ENCODE data around the gene HEATR5B. TPM values are rescaled to one million over a fixed set of nuclear protein-coding genes. Genes with fewer than 3 reads are reported as not detected.

HEATR5B gene
- total RNA-seq, 1 donor, result 29.3 TPM

GRCh38 chr2:37020212-37020886 lies 63.8 kb downstream of the HEATR5B start:
- Histone ChIP-seq H3K79me2 (ENCODE audit: insufficient read depth, low read length) (no peaks in the 10 kb centered on the region), H3K27me3 (ENCODE audit: insufficient read depth, low read length) (no peaks in the 10 kb centered on the region), H3K27ac (ENCODE audit: low read depth, low read length) (peak overlapping the region; percentile 76), H3K4me1 (ENCODE audit: insufficient read depth, low read length) (peaks cover 12% of the 10 kb centered on the region), H2AFZ (ENCODE audit: low read length) (no peak overlapping the region), H4K20me1 (ENCODE audit: insufficient read depth, low read length) (no peaks in the 10 kb centered on the region), H3K36me3 (ENCODE audit: insufficient read depth, low read length) (peaks cover 32% of the 10 kb centered on the region), H3K4me3 (ENCODE audit: insufficient read depth, low read length) (no peak overlapping the region), H3K4me2 (ENCODE audit: insufficient read depth, low read length) (peak overlapping the region; percentile 11), H3K9me3 (ENCODE audit: low read depth, low read length) (no peaks in the 10 kb centered on the region)
- TF ChIP-seq CTCF (IDR thresholded peaks at IDR 0.05; ENCODE audit: extremely low read depth, low read depth, low read length), result no peak
- DNase-seq (ENCODE audit: insufficient read length, low spot score, missing footprints), result peak; percentile 27

GRCh38 chr2:37013315-37013641 lies 70.9 kb downstream of the HEATR5B start:
- H3K27ac ChIP-seq (ENCODE audit: low read depth, low read length), result no peak overlapping the region
- TF ChIP-seq CTCF (IDR thresholded peaks at IDR 0.05; ENCODE audit: extremely low read depth, low read depth, low read length), result no peak
- H3K4me1 ChIP-seq (ENCODE audit: insufficient read depth, low read length), result no peaks in the 10 kb centered on the region
- H3K27me3 ChIP-seq (ENCODE audit: insufficient read depth, low read length), result no peaks in the 10 kb centered on the region
- no peaks in the 10 kb centered on the region for H3K79me2 ChIP-seq (ENCODE audit: insufficient read depth, low read length)
- H2AFZ ChIP-seq (ENCODE audit: low read length), result no peak overlapping the region
- H3K4me2 ChIP-seq (ENCODE audit: insufficient read depth, low read length), result no peak overlapping the region
- no peaks in the 10 kb centered on the region for H3K9me3 ChIP-seq (ENCODE audit: low read depth, low read length)
- peaks cover 32% of the 10 kb centered on the region for H3K36me3 ChIP-seq (ENCODE audit: insufficient read depth, low read length)
- no peak overlapping the region for H3K4me3 ChIP-seq (ENCODE audit: insufficient read depth, low read length)
- no peak for DNase-seq (ENCODE audit: insufficient read length, low spot score, missing footprints)
- H4K20me1 ChIP-seq (ENCODE audit: insufficient read depth, low read length), result no peaks in the 10 kb centered on the region

- H3K4me1 ChIP-seq (ENCODE audit: insufficient read depth, low read length), result no peaks in the 10 kb centered on the region
- H4K20me1 ChIP-seq (ENCODE audit: insufficient read depth, low read length), result no peaks in the 10 kb centered on the region
- no peak overlapping the region for H2AFZ ChIP-seq (ENCODE audit: low read length)
- no peaks in the 10 kb centered on the region for H3K9me3 ChIP-seq (ENCODE audit: low read depth, low read length)
- H3K27me3 ChIP-seq (ENCODE audit: insufficient read depth, low read length), result no peaks in the 10 kb centered on the region
- peaks cover 28% of the 10 kb centered on the region for H3K36me3 ChIP-seq (ENCODE audit: insufficient read depth, low read length)
- no peak for TF ChIP-seq CTCF (IDR thresholded peaks at IDR 0.05; ENCODE audit: extremely low read depth, low read depth, low read length)
- H3K79me2 ChIP-seq (ENCODE audit: insufficient read depth, low read length), result no peaks in the 10 kb centered on the region
- no peak overlapping the region for H3K27ac ChIP-seq (ENCODE audit: low read depth, low read length)
- no peak overlapping the region for H3K4me3 ChIP-seq (ENCODE audit: insufficient read depth, low read length)
- no peak overlapping the region for H3K4me2 ChIP-seq (ENCODE audit: insufficient read depth, low read length)
- DNase-seq (ENCODE audit: insufficient read length, low spot score, missing footprints), result no peak
Observed at GRCh38 chr2:37011130-37011529, 73.0 kb downstream of the HEATR5B start.

- no peak for DNase-seq (ENCODE audit: insufficient read length, low spot score, missing footprints)
- peaks cover 30% of the 10 kb centered on the region for H3K36me3 ChIP-seq (ENCODE audit: insufficient read depth, low read length)
Observed at GRCh38 chr2:37005118-37005868, 78.9 kb downstream of the HEATR5B start.

More at GRCh38 chr2:37005118-37005868, 78.9 kb downstream of the HEATR5B start:
- H3K4me1 ChIP-seq (ENCODE audit: insufficient read depth, low read length), result peaks cover 6% of the 10 kb centered on the region
- no peak overlapping the region for H3K4me3 ChIP-seq (ENCODE audit: insufficient read depth, low read length)
- peak; percentile 61 for TF ChIP-seq CTCF (IDR thresholded peaks at IDR 0.05; ENCODE audit: extremely low read depth, low read depth, low read length)
- no peaks in the 10 kb centered on the region for H3K27me3 ChIP-seq (ENCODE audit: insufficient read depth, low read length)
- H3K4me2 ChIP-seq (ENCODE audit: insufficient read depth, low read length), result peak overlapping the region; percentile 26
- no peaks in the 10 kb centered on the region for H3K9me3 ChIP-seq (ENCODE audit: low read depth, low read length)
- H3K79me2 ChIP-seq (ENCODE audit: insufficient read depth, low read length), result no peaks in the 10 kb centered on the region
- peak overlapping the region; percentile 40 for H2AFZ ChIP-seq (ENCODE audit: low read length)
- no peaks in the 10 kb centered on the region for H4K20me1 ChIP-seq (ENCODE audit: insufficient read depth, low read length)
- no peak overlapping the region for H3K27ac ChIP-seq (ENCODE audit: low read depth, low read length)
